Neural progenitor cell (in vitro differentiated cells): ENCODE data around the gene GBF1.
A peak's percentile ranks its signal among the peaks of the same experiment; 100 is the strongest.

Experiments
- EZH2 ChIP-seq: fragments of 200-600 bp; sonication (generic); IDR thresholded peaks from 2 replicates; pipeline ENCODE4 v1.6.1; 2017; ENCODE audit warnings: antibody characterized with exemption, mild to moderate bottlenecking, moderate library complexity
- EZH2phosphoT487 ChIP-seq: fragments of 200-600 bp; sonication (generic); IDR thresholded peaks from 2 replicates; pipeline ENCODE4 v1.6.1; 2017; ENCODE audit warnings: antibody characterized with exemption
- TF ChIP-seq, protein P1 (sequence below): fragments of 200-600 bp; sonication (generic); IDR thresholded peaks from 2 replicates; pipeline ENCODE4 v1.5.1; 2017; ENCODE audit warnings: antibody characterized with exemption, mild to moderate bottlenecking

GRCh38 chr10:102394801-102395399, 149.6 kb downstream of the GBF1 start:
- TF ChIP-seq, protein P1, sequence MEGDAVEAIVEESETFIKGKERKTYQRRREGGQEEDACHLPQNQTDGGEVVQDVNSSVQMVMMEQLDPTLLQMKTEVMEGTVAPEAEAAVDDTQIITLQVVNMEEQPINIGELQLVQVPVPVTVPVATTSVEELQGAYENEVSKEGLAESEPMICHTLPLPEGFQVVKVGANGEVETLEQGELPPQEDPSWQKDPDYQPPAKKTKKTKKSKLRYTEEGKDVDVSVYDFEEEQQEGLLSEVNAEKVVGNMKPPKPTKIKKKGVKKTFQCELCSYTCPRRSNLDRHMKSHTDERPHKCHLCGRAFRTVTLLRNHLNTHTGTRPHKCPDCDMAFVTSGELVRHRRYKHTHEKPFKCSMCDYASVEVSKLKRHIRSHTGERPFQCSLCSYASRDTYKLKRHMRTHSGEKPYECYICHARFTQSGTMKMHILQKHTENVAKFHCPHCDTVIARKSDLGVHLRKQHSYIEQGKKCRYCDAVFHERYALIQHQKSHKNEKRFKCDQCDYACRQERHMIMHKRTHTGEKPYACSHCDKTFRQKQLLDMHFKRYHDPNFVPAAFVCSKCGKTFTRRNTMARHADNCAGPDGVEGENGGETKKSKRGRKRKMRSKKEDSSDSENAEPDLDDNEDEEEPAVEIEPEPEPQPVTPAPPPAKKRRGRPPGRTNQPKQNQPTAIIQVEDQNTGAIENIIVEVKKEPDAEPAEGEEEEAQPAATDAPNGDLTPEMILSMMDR: no peak
- no peak for TF ChIP-seq EZH2phosphoT487
- TF ChIP-seq EZH2: peak; percentile 6
